Endothelial cell (in vitro differentiated cells): ENCODE results near the gene PHLPP2. TPM values are rescaled to one million over a fixed set of nuclear protein-coding genes. Genes with fewer than 3 reads are reported as not detected.

Experiments
- DNase-seq: peaks from one replicate; pipeline ENCODE4 v3.0.0; 2021; ENCODE audit warnings: low spot score
- H3K27ac Mint-ChIP-seq: one replicate; pipeline ENCODE4 v1.8.0; 2021; ENCODE audit warnings: mixed read lengths, inconsistent platforms; ENCODE audit not compliant: unreplicated experiment
- H3K27me3 Mint-ChIP-seq: one replicate; pipeline ENCODE4 v1.8.0; 2021; ENCODE audit warnings: mild to moderate bottlenecking, moderate library complexity, mixed read lengths, inconsistent platforms; ENCODE audit not compliant: unreplicated experiment
- H3K36me3 Mint-ChIP-seq: one replicate; pipeline ENCODE4 v1.8.0; 2021; ENCODE audit warnings: mild to moderate bottlenecking, low read depth, mixed read lengths, inconsistent platforms; ENCODE audit not compliant: unreplicated experiment
- H3K4me1 Mint-ChIP-seq: one replicate; pipeline ENCODE4 v1.8.0; 2021; ENCODE audit warnings: mild to moderate bottlenecking, mixed read lengths, inconsistent platforms; ENCODE audit not compliant: unreplicated experiment
- H3K4me3 Mint-ChIP-seq: one replicate; pipeline ENCODE4 v1.8.0; 2021; ENCODE audit warnings: mild to moderate bottlenecking, mixed read lengths, inconsistent platforms; ENCODE audit not compliant: unreplicated experiment
- H3K9me3 Mint-ChIP-seq: one replicate; pipeline ENCODE4 v1.8.0; 2021; ENCODE audit warnings: mixed read lengths, inconsistent platforms; ENCODE audit not compliant: unreplicated experiment
- long read RNA-seq: library from polyadenylated mRNA; unstranded; transcript quantifications from one replicate; pipeline ENCODE4 v2.0.0, GENCODE V29; 2020; ENCODE audit not compliant: unreplicated experiment
- total RNA-seq: library from RNA; stranded (reverse); fragmentation: NEBNext Ultra II Directional; extraction: Animal tissue kit (Norgen Biotek cat#: 25700); gene quantifications from one replicate; pipeline ENCODE4 v1.2.1, GENCODE V29; 2021; ENCODE audit not compliant: unreplicated experiment
- TF ChIP-seq, protein P1 (sequence below): fragments of 200-600 bp; sonication (generic); IDR thresholded peaks from one replicate; pipeline ENCODE4 v1.5.0; 2021; ENCODE audit warnings: antibody characterized with exemption; ENCODE audit not compliant: unreplicated experiment

PHLPP2 gene, protein sequence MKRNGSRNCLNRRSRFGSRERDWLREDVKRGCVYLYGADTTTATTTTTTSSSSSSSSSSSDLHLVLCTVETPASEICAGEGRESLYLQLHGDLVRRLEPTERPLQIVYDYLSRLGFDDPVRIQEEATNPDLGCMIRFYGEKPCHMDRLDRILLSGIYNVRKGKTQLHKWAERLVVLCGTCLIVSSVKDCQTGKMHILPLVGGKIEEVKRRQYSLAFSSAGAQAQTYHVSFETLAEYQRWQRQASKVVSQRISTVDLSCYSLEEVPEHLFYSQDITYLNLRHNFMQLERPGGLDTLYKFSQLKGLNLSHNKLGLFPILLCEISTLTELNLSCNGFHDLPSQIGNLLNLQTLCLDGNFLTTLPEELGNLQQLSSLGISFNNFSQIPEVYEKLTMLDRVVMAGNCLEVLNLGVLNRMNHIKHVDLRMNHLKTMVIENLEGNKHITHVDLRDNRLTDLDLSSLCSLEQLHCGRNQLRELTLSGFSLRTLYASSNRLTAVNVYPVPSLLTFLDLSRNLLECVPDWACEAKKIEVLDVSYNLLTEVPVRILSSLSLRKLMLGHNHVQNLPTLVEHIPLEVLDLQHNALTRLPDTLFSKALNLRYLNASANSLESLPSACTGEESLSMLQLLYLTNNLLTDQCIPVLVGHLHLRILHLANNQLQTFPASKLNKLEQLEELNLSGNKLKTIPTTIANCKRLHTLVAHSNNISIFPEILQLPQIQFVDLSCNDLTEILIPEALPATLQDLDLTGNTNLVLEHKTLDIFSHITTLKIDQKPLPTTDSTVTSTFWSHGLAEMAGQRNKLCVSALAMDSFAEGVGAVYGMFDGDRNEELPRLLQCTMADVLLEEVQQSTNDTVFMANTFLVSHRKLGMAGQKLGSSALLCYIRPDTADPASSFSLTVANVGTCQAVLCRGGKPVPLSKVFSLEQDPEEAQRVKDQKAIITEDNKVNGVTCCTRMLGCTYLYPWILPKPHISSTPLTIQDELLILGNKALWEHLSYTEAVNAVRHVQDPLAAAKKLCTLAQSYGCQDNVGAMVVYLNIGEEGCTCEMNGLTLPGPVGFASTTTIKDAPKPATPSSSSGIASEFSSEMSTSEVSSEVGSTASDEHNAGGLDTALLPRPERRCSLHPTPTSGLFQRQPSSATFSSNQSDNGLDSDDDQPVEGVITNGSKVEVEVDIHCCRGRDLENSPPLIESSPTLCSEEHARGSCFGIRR (N-terminal part only)
- 7.3 TPM for total RNA-seq
- long read RNA-seq = 0 reads

DNA sequence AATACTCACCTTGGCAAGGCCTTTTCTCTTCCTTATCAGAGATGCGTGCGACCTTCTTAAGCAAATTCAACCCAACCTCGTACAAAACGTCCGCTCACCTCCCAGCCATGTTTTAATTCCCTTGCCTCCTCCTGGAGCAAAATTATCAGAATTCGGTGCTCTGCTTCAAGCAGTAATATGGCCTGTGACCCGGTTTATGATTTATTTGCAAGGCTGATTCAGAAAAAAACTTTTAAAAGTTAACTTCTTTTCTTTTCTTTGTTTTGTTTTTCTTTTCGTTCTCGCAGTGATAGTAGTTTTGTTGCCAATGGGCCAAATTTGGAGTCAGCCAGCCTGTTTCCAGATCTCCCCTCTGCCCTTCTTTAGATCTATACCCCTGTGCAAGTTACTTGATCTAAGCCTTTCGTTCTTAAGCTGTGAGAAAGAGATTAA, at the start of gene PHLPP2:
Gene PHLPP2, minus strand, starts transcription at position 382 of the 432 bp plus-strand sequence. CDS start 9,906 bp downstream, outside the sequence.
- H3K36me3 Mint-ChIP-seq = no peaks in the 10 kb centered on the region
- TF ChIP-seq, protein P1, sequence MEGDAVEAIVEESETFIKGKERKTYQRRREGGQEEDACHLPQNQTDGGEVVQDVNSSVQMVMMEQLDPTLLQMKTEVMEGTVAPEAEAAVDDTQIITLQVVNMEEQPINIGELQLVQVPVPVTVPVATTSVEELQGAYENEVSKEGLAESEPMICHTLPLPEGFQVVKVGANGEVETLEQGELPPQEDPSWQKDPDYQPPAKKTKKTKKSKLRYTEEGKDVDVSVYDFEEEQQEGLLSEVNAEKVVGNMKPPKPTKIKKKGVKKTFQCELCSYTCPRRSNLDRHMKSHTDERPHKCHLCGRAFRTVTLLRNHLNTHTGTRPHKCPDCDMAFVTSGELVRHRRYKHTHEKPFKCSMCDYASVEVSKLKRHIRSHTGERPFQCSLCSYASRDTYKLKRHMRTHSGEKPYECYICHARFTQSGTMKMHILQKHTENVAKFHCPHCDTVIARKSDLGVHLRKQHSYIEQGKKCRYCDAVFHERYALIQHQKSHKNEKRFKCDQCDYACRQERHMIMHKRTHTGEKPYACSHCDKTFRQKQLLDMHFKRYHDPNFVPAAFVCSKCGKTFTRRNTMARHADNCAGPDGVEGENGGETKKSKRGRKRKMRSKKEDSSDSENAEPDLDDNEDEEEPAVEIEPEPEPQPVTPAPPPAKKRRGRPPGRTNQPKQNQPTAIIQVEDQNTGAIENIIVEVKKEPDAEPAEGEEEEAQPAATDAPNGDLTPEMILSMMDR = no peak
- H3K9me3 Mint-ChIP-seq = no peaks in the 10 kb centered on the region
- H3K4me1 Mint-ChIP-seq = peaks cover 12% of the 10 kb centered on the region
- H3K27me3 Mint-ChIP-seq = peaks cover 3% of the 10 kb centered on the region
- DNase-seq = no peak
- peak within 1 kb of the TSS; percentile 93 for H3K4me3 Mint-ChIP-seq
- no peak within 1 kb of the TSS for H3K27ac Mint-ChIP-seq

DNA sequence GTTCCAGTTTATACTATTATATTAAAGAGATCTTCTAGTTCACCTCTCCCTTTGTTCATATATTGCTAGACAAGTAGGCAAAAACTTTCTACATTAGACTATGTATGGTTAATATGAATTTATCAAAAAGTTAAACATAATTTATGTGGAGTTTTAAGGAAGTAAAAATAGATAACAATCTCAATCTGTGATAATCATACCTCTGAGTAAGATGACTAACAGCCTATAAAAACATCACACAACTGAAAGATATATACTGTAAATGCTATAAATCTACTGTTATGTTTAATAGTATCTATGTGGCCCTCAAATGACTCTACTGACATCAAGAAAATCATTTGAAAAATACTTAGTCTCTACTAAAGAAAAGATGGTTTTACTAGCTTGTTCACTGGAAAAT, 47.1 kb upstream of the PHLPP2 start:
- no peak for DNase-seq
- peaks cover 3% of the 10 kb centered on the region for H3K27me3 Mint-ChIP-seq
- no peaks in the 10 kb centered on the region for H3K9me3 Mint-ChIP-seq
- H3K36me3 Mint-ChIP-seq = no peaks in the 10 kb centered on the region
- H3K4me3 Mint-ChIP-seq = no peak overlapping the region
- no peak overlapping the region for H3K27ac Mint-ChIP-seq
- H3K4me1 Mint-ChIP-seq = no peaks in the 10 kb centered on the region
- TF ChIP-seq, protein P1 = no peak

DNA sequence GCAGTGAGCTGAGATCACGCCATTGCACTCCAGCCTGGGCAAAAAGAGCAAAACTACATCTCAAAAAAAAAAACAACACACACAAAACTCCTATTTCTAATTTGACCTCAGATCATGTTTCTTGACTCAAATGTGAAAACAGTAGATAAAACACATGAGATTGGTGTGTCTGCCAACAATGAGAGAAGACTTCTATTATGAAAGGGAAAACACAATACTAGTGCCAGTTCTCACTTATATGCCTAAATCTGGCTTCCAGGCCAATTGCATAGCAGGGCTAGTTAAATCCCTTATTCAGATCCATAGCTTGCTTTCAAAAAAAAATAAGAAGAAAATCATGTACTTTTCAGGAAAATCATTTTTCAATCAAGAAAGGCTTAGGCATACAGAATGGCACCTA, 44.7 kb upstream of the PHLPP2 start:
- no peak overlapping the region for H3K27ac Mint-ChIP-seq
- H3K27me3 Mint-ChIP-seq = peaks cover 3% of the 10 kb centered on the region
- DNase-seq = no peak
- H3K36me3 Mint-ChIP-seq = peaks cover 5% of the 10 kb centered on the region
- TF ChIP-seq, protein P1 = no peak
- no peaks in the 10 kb centered on the region for H3K4me1 Mint-ChIP-seq
- H3K9me3 Mint-ChIP-seq = no peaks in the 10 kb centered on the region
- no peak overlapping the region for H3K4me3 Mint-ChIP-seq

DNA sequence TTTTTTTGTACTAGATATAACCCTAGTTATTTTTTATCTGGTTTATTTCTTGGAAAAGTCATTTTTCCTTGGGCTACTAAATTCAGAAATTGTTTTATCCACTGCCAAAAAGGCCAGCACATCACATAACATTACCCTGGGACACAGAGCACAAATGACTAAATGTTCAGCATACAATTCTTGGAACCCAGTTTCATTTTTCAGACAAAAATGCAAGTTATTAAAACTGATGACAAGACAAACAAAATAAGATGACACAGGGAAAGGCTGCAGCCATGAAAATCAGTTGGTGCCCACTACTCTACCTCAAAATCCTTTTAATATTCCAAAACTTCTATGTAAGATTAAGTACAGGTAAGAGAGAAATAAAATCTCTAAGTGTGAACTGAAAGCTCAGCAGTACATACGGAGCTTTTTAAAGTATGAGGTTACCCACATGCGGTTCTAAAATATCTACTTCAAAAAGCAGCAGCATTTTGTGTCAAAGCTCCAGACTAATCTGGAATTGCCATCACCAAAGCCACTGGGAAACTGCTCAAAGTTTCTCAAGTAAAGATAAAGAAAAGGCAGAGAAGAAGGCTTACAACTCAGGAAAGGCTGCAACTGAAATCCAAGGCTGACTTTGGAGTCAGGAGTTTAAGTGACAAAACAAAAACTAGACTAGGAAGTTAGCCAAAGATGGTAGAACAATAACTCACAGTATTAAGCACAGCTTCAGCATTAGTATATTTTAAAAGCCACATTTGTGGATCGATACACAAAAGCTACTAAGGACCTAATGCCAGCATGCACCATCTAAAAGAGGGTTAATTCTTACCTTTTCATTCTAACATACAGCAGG, 42.8 kb upstream of the PHLPP2 start:
- H3K27ac Mint-ChIP-seq = no peak overlapping the region
- H3K4me3 Mint-ChIP-seq = no peak overlapping the region
- TF ChIP-seq, protein P1 = no peak
- peaks cover 9% of the 10 kb centered on the region for H3K36me3 Mint-ChIP-seq
- DNase-seq = no peak
- H3K27me3 Mint-ChIP-seq = no peaks in the 10 kb centered on the region
- no peaks in the 10 kb centered on the region for H3K9me3 Mint-ChIP-seq
- H3K4me1 Mint-ChIP-seq = peaks cover 7% of the 10 kb centered on the region
